Measurements from ENCODE around the gene FOXO1.

FOXO1 gene

GRCh38 chr13:40578055-40578454 lies 88.4 kb downstream of the FOXO1 start:
- DNase-seq (ENCODE audit: low read depth): no peak

- DNase-seq (ENCODE audit: low read depth): no peak
Observed at GRCh38 chr13:40576369-40576768, 90.1 kb downstream of the FOXO1 start.

- DNase-seq (ENCODE audit: low read depth): no peak
Observed at GRCh38 chr13:40572961-40573360, 93.5 kb downstream of the FOXO1 start.

- DNase-seq (ENCODE audit: low read depth): no peak
Observed at GRCh38 chr13:40571338-40571963, 95.0 kb downstream of the FOXO1 start.

- DNase-seq (ENCODE audit: low read depth): no peak
Observed at GRCh38 chr13:40570930-40571329, 95.5 kb downstream of the FOXO1 start.

- DNase-seq (ENCODE audit: low read depth): no peak
Observed at GRCh38 chr13:40569024-40569350, 97.5 kb downstream of the FOXO1 start.

- DNase-seq (ENCODE audit: low read depth): no peak
Observed at GRCh38 chr13:40568246-40569023, 98.0 kb downstream of the FOXO1 start.

- DNase-seq (ENCODE audit: low read depth): no peak
Observed at GRCh38 chr13:40566811-40567210, 99.6 kb downstream of the FOXO1 start.

GRCh38 chr13:40565282-40566148 lies 100.9 kb downstream of the FOXO1 start:
- peak; percentile 46 for DNase-seq (ENCODE audit: low read depth)

- DNase-seq (ENCODE audit: low read depth): no peak
Observed at GRCh38 chr13:40564342-40565001, 102.0 kb downstream of the FOXO1 start.

GRCh38 chr13:40563350-40564125 lies 102.9 kb downstream of the FOXO1 start:
- DNase-seq (ENCODE audit: low read depth): peak; percentile 74

- peak; percentile 44 for DNase-seq (ENCODE audit: low read depth)
Observed at GRCh38 chr13:40562975-40563349, 103.5 kb downstream of the FOXO1 start.

GRCh38 chr13:40559915-40560314 lies 106.5 kb downstream of the FOXO1 start:
- no peak for DNase-seq (ENCODE audit: low read depth)

GRCh38 chr13:40558656-40559055 lies 107.8 kb downstream of the FOXO1 start:
- no peak for DNase-seq (ENCODE audit: low read depth)

GRCh38 chr13:40556453-40556852 lies 110.0 kb downstream of the FOXO1 start:
- no peak for DNase-seq (ENCODE audit: low read depth)

- DNase-seq (ENCODE audit: low read depth): no peak
Observed at GRCh38 chr13:40553356-40553755, 113.1 kb downstream of the FOXO1 start.

- no peak for DNase-seq (ENCODE audit: low read depth)
Observed at GRCh38 chr13:40552895-40553294, 113.5 kb downstream of the FOXO1 start.

GRCh38 chr13:40550130-40550529 lies 116.3 kb downstream of the FOXO1 start:
- DNase-seq (ENCODE audit: low read depth): peak; percentile 90

- DNase-seq (ENCODE audit: low read depth): peak; percentile 38
Observed at GRCh38 chr13:40549500-40550094, 116.8 kb downstream of the FOXO1 start.

- DNase-seq (ENCODE audit: low read depth): no peak
Observed at GRCh38 chr13:40547591-40548315, 118.7 kb downstream of the FOXO1 start.
